Esophagus squamous epithelium (tissue), 4 donors: ENCODE data around the gene ACSS3.

Source experiments
- POLR2A ChIP-seq, 4 donors: fragments of 450-650 bp; IDR thresholded peaks; one replicate each; pipeline ENCODE4 v1.6.1; 2017; ENCODE audit warnings: antibody characterized with exemption in 4 of 4, mild to moderate bottlenecking in 4 of 4, moderate library complexity in 3 of 4
- TF ChIP-seq, protein P1 (sequence below), 6 experiments: fragments of 450-650 bp in 4 of 6; fragments of 200-600 bp in 2 of 6; sonication (generic) in 2 of 6; IDR thresholded peaks; one replicate each; pipeline ENCODE4 v1.5.1; 2016 to 2019; ENCODE audit warnings: antibody characterized with exemption in 6 of 6, mild to moderate bottlenecking in 4 of 6, moderate library complexity in 4 of 6

DNA sequence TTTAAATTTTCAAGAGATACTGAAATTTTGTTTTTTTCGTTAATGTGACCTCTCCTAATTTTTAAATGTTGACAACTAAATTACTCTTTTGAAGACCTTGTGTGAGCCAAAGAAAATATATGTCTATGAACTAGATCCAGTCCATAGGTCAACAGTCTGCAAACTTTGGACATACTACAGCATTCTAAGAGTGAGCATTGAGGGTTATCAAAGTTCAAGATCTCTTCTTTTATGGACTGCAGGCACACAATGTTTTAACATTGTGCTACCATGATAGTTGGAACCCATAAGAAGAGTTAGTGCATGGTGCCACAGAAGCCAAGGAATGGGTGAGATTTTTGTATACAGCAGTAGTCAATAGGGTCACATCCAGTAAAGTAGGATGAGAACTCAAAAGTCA lies 43.0 kb upstream of the ACSS3 start:
- TF ChIP-seq, protein P1, sequence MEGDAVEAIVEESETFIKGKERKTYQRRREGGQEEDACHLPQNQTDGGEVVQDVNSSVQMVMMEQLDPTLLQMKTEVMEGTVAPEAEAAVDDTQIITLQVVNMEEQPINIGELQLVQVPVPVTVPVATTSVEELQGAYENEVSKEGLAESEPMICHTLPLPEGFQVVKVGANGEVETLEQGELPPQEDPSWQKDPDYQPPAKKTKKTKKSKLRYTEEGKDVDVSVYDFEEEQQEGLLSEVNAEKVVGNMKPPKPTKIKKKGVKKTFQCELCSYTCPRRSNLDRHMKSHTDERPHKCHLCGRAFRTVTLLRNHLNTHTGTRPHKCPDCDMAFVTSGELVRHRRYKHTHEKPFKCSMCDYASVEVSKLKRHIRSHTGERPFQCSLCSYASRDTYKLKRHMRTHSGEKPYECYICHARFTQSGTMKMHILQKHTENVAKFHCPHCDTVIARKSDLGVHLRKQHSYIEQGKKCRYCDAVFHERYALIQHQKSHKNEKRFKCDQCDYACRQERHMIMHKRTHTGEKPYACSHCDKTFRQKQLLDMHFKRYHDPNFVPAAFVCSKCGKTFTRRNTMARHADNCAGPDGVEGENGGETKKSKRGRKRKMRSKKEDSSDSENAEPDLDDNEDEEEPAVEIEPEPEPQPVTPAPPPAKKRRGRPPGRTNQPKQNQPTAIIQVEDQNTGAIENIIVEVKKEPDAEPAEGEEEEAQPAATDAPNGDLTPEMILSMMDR (IDR thresholded peaks at IDR 0.05): no peak
- TF ChIP-seq POLR2A (IDR thresholded peaks at IDR 0.05): no peak
